Measurements from ENCODE around the gene KLLN. TPM values are rescaled to one million over a fixed set of nuclear protein-coding genes. Genes with fewer than 3 reads are reported as not detected.

KLLN gene
- total and polyA plus RNA-seq, 2 of the 8 experiments (the other 6 are each of a cell fraction or from before 2014, with no cell fraction given), result 0.24 to 0.73 TPM

DNA sequence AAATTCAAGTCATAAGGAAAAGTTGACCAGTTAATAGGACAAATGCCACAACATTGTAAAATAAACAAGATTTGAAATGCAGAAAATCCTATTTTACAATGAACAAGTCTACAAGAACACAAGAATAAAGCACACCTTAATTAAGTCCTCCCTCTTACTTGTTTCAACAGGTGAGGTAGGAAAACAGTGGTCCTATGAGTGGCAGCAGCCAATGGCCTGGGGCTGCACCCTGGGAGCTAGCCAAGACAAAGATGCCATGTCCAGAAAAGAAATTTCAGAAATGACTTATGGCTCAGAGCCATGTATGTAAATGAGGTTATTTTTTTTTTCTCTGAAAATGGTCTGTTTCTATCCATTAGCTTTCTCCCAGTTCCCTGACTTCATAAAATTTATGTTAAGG is 14.3 kb downstream of the KLLN start:
- no peak overlapping the region for H4K5ac ChIP-seq (ENCODE audit: insufficient read length, low read depth, low read length)
- H3K56ac ChIP-seq (replicated peaks; ENCODE audit: insufficient read length, low read depth, low read length), result no peak overlapping the region
- no peaks in the 10 kb centered on the region for H3K79me1 ChIP-seq (ENCODE audit: low read depth, low read length)
- no peak overlapping the region for H2AK5ac ChIP-seq (ENCODE audit: low read depth, low read length)
- no peaks in the 10 kb centered on the region for H3K27me3 ChIP-seq (replicated peaks in 1 of 4; ENCODE audit: control insufficient read depth in 3 of 4, extremely low read depth in 1 of 4, insufficient read depth in 3 of 4, low read length in 3 of 4)
- H3K36me3 ChIP-seq (ENCODE audit: control insufficient read depth in 2 of 4, insufficient read depth in 4 of 4, low read length in 3 of 4), result no peaks in the 10 kb centered on the region
- no peak overlapping the region for H2BK5ac ChIP-seq (ENCODE audit: low read depth, low read length)
- CTCF ChIA-PET (ENCODE audit: partially characterized antibody), result interaction anchor here (1.0 to 3.1 kb wide), 2 partner anchors 10 to 268 kb away, joined by 3 to 15 read pairs; no protein-coding TSS in a partner anchor
- H2BK12ac ChIP-seq (ENCODE audit: low read depth, low read length), result no peak overlapping the region
- no peak overlapping the region for H2BK20ac ChIP-seq (ENCODE audit: low read length)
- no peaks in the 10 kb centered on the region for H3K4me1 ChIP-seq (replicated peaks in 1 of 4; ENCODE audit: control insufficient read depth in 3 of 4, insufficient read depth in 4 of 4, low read length in 3 of 4)
- no peak overlapping the region for H3K4me3 ChIP-seq (ENCODE audit: extremely low read depth in 1 of 4, insufficient read depth in 2 of 4, low read depth in 3 of 4, low read length in 4 of 4)
- no peak overlapping the region for H4K8ac ChIP-seq (ENCODE audit: extremely low read depth, insufficient read depth, low read length)
- H3K18ac ChIP-seq (ENCODE audit: extremely low read depth, low read length), result no peak overlapping the region
- no peaks in the 10 kb centered on the region for H3K9me3 ChIP-seq (ENCODE audit: insufficient read depth in 2 of 2, low read depth in 1 of 2, low read length in 1 of 2)
- FAIRE-seq (no peak), DNase-seq (ENCODE audit: low read depth in 1 of 2, low spot score in 2 of 2) (no peak)
- H3K14ac ChIP-seq (ENCODE audit: insufficient read length), result no peak overlapping the region
- H3K79me2 ChIP-seq (ENCODE audit: control insufficient read depth in 1 of 2, insufficient read depth in 2 of 2, low read length in 2 of 2), result no peaks in the 10 kb centered on the region
- no peak for TF ChIP-seq EP300 (IDR thresholded peaks at IDR 0.05; ENCODE audit: borderline replicate concordance in 1 of 2, low read depth in 2 of 2, low read length in 2 of 2)
- TF ChIP-seq, protein P1, sequence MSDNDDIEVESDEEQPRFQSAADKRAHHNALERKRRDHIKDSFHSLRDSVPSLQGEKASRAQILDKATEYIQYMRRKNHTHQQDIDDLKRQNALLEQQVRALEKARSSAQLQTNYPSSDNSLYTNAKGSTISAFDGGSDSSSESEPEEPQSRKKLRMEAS (IDR thresholded peaks at IDR 0.05), result no peak
- TF ChIP-seq BACH1 (IDR thresholded peaks at IDR 0.05; ENCODE audit: low read length), result no peak
- no peak for TF ChIP-seq JUN (IDR thresholded peaks at IDR 0.05; ENCODE audit: low read depth, low read length)
- no peak for TF ChIP-seq SP2 (IDR thresholded peaks at IDR 0.05; ENCODE audit: low read length)
- no peak for TF ChIP-seq KDM4A (IDR thresholded peaks at IDR 0.05; ENCODE audit: low read depth, low read length, severe bottlenecking)
- no peak for TF ChIP-seq POLR2A (IDR thresholded peaks at IDR 0.05; ENCODE audit: control extremely low read depth in 1 of 2, low read depth in 2 of 2, low read length in 2 of 2)
- TF ChIP-seq SIX5 (IDR thresholded peaks at IDR 0.05; ENCODE audit: low read depth, low read length), result no peak
- TF ChIP-seq SP1 (IDR thresholded peaks at IDR 0.05; ENCODE audit: low read depth, low read length), result no peak
- TF ChIP-seq CEBPB (IDR thresholded peaks at IDR 0.05; ENCODE audit: low read depth, low read length), result no peak
- TF ChIP-seq CHD2 (IDR thresholded peaks at IDR 0.05; ENCODE audit: low read length), result no peak
- no peak overlapping the region for H3K4me2 ChIP-seq (ENCODE audit: insufficient read depth in 1 of 2, low read depth in 2 of 2, low read length in 2 of 2)
- H4K20me1 ChIP-seq (replicated peaks in 1 of 2; ENCODE audit: control insufficient read depth in 1 of 2, insufficient read depth in 2 of 2, low read length in 2 of 2), result no peaks in the 10 kb centered on the region
- H4K91ac ChIP-seq (replicated peaks; ENCODE audit: insufficient read length, low read length), result no peak overlapping the region
- H3K27ac ChIP-seq (ENCODE audit: low read depth, low read length), result no peak overlapping the region
- no peak overlapping the region for H3K9ac ChIP-seq (replicated peaks in 1 of 4; ENCODE audit: extremely low read depth in 1 of 4, low read depth in 3 of 4, low read length in 3 of 4)
- no peak overlapping the region for H2AFZ ChIP-seq (ENCODE audit: low read length)
- H2BK15ac ChIP-seq (ENCODE audit: low read length), result no peak overlapping the region
- H3K23ac ChIP-seq (ENCODE audit: insufficient read length), result no peak overlapping the region
- H3K4ac ChIP-seq (replicated peaks; ENCODE audit: insufficient read length, low read depth, low read length), result no peak overlapping the region
- H3K23me2 ChIP-seq (ENCODE audit: low read depth, low read length), result no peaks in the 10 kb centered on the region
- POLR2A ChIA-PET (ENCODE audit: partially characterized antibody), result interaction anchor here (2.4 kb wide), 1 partner anchor 16 kb away, joined by 7 read pairs; no protein-coding TSS in a partner anchor
- H2BK120ac ChIP-seq (replicated peaks; ENCODE audit: low read depth, low read length), result no peak overlapping the region
